Stimulated activated CD8-positive, alpha-beta memory T cell treated with anti-CD3 and anti-CD28 coated beads, Interleukin-4, amount 100 ng/mL, for 48 hours (primary cell): ENCODE results near the gene KCNE1.
"Not testable (repeated sequence)": the region's sequence is repeated elsewhere in the genome, so short reads cannot be mapped to it uniquely, and the experiment has no call there.

Source experiments
- DNase-seq: peaks from one replicate; pipeline ENCODE4 v3.0.0-alpha.2; 2020

The KCNE1 gene

GRCh38 chr21:34406102-34406501 lies 105.9 kb downstream of the KCNE1 start:
- DNase-seq: not testable (repeated sequence)

- not testable (repeated sequence) for DNase-seq
Observed at GRCh38 chr21:34405686-34406085, 106.3 kb downstream of the KCNE1 start.

- not testable (repeated sequence) for DNase-seq
Observed at GRCh38 chr21:34404742-34405141, 107.3 kb downstream of the KCNE1 start.

- not testable (repeated sequence) for DNase-seq
Observed at GRCh38 chr21:34400522-34400921, 111.5 kb downstream of the KCNE1 start.
